A673 (cell line): ENCODE measurements around the gene ACE. TPM values are rescaled to one million over a fixed set of nuclear protein-coding genes. Genes with fewer than 3 reads are reported as not detected.

Experiments used
- BruUV-seq: library from RNA; stranded (reverse); fragments of 400-500 nt; replicated peaks from 2 replicates; lab custom pipeline; 2021; lab: Mats Ljungman, UMichigan
- CTCF ChIA-PET: fragments of 300-600 bp; sonication (Branson Sonifier 250); formaldehyde crosslinking; loops from one replicate; lab custom pipeline; 2022; ENCODE audit warnings: antibody characterized with exemption; lab: Charles Lee
- POLR2A ChIA-PET: fragments of 300-600 bp; sonication (Branson Sonifier 250); formaldehyde crosslinking; loops from one replicate; lab custom pipeline; 2022; ENCODE audit warnings: antibody characterized with exemption; ENCODE audit not compliant: low non-redundant PET; lab: Charles Lee
- DNase-seq: peaks from one replicate; pipeline ENCODE4 v3.0.0-alpha.2; 2015; ENCODE audit warnings: low spot score
- H3K27ac ChIP-seq: fragments of 200-600 bp; sonication (generic); 2 replicates; pipeline ENCODE4 v1.5.1; 2016; ENCODE audit warnings: mixed run types, low read depth, mild to moderate bottlenecking, mixed read lengths, antibody characterized with exemption, low read length; ENCODE audit not compliant: poor library complexity, severe bottlenecking
- H3K27me3 ChIP-seq: fragments of 200-600 bp; sonication (generic); replicated peaks from 2 replicates; pipeline ENCODE4 v1.6.1; 2017; ENCODE audit warnings: mixed run types, low read depth, mild to moderate bottlenecking, mixed read lengths, antibody characterized with exemption, low read length; ENCODE audit not compliant: insufficient read depth, poor library complexity
- H3K36me3 ChIP-seq: fragments of 200-600 bp; sonication (generic); 2 replicates; pipeline ENCODE4 v1.6.1; 2016; ENCODE audit warnings: mixed run types, mild to moderate bottlenecking, mixed read lengths, antibody characterized with exemption, low read length; ENCODE audit not compliant: insufficient read depth, poor library complexity, severe bottlenecking
- H3K4me1 ChIP-seq: fragments of 200-600 bp; sonication (generic); 2 replicates; pipeline ENCODE4 v1.6.1; 2017; ENCODE audit warnings: mixed run types, mild to moderate bottlenecking, mixed read lengths, antibody characterized with exemption, low read length; ENCODE audit not compliant: insufficient read depth, poor library complexity, severe bottlenecking
- H3K4me3 ChIP-seq: fragments of 200-600 bp; sonication (generic); 2 replicates; pipeline ENCODE4 v1.5.1; 2016; ENCODE audit warnings: low read depth, mixed run types, mild to moderate bottlenecking, mixed read lengths, low read length; ENCODE audit not compliant: poor library complexity, severe bottlenecking
- H3K9me3 ChIP-seq: fragments of 200-600 bp; sonication (generic); 2 replicates; pipeline ENCODE4 v1.6.1; 2016; ENCODE audit warnings: mixed run types, low read depth, mild to moderate bottlenecking, mixed read lengths, antibody characterized with exemption, low read length; ENCODE audit not compliant: poor library complexity, severe bottlenecking
- EZH2 ChIP-seq: fragments of 200-600 bp; sonication (generic); IDR thresholded peaks from 2 replicates; pipeline ENCODE4 v1.6.1; 2017; ENCODE audit warnings: borderline replicate concordance, low read depth, mild to moderate bottlenecking, mixed read lengths, antibody characterized with exemption, low read length; ENCODE audit not compliant: poor library complexity, severe bottlenecking
- intact Hi-C: fragments of 100-400 bp; cut with micrococcal nuclease; formaldehyde crosslinking; loops from one replicate; pipeline ENCODE4 v1.10.0; 2022; ENCODE audit not compliant: unreplicated experiment
- total RNA-seq: library from RNA; stranded (reverse); gene quantifications from 2 replicates; pipeline ENCODE4 v1.2.3, GENCODE V29; 2021
- TF ChIP-seq, protein P1 (sequence below): fragments of 300-800, 200-600 bp; sonication (generic); conservative IDR thresholded peaks from 2 replicates; pipeline ENCODE4 v1.5.1; 2017; ENCODE audit warnings: low read depth, mild to moderate bottlenecking, antibody characterized with exemption, low read length, moderate library complexity, mixed read lengths

Gene ACE
- total RNA-seq, 1 experiment from 2014 or later: 2.1 TPM

DNA sequence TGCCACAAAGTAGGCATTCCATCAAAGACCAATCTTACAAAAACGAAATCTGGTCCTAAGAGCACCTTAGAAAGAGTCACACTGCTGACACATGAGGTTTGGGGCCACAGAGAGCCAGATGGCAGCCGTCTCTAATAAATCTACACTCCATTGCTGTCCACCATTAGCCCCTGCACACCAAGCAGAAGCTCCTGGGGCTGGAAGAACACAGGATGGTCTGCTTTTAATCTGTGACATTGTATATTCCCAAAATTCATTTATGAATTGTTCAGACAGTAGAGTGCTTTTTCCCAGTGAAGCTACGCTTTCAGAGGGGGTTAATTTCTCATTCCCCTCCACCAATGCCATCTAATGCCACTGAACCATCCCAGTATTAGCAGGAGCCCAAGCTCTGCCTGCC lies 32.4 kb upstream of the ACE start:
- TF ChIP-seq, protein P1, sequence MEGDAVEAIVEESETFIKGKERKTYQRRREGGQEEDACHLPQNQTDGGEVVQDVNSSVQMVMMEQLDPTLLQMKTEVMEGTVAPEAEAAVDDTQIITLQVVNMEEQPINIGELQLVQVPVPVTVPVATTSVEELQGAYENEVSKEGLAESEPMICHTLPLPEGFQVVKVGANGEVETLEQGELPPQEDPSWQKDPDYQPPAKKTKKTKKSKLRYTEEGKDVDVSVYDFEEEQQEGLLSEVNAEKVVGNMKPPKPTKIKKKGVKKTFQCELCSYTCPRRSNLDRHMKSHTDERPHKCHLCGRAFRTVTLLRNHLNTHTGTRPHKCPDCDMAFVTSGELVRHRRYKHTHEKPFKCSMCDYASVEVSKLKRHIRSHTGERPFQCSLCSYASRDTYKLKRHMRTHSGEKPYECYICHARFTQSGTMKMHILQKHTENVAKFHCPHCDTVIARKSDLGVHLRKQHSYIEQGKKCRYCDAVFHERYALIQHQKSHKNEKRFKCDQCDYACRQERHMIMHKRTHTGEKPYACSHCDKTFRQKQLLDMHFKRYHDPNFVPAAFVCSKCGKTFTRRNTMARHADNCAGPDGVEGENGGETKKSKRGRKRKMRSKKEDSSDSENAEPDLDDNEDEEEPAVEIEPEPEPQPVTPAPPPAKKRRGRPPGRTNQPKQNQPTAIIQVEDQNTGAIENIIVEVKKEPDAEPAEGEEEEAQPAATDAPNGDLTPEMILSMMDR: no peak
- TF ChIP-seq EZH2: no peak
- ChIA-PET CTCF (interaction anchor here (1.7 kb wide), 1 partner anchor 34 kb away, joined by 3 read pairs; no protein-coding TSS in a partner anchor), POLR2A (no interaction called here)
- Histone ChIP-seq H3K9me3 (no peaks in the 10 kb centered on the region), H3K36me3 (no peaks in the 10 kb centered on the region), H3K4me3 (no peak overlapping the region), H3K27me3 (no peaks in the 10 kb centered on the region), H3K4me1 (peaks cover 17% of the 10 kb centered on the region), H3K27ac (no peak overlapping the region)
- TSS peak; percentile 45 for BruUV-seq
- no peak for DNase-seq
- intact Hi-C loops: no loop called here

DNA sequence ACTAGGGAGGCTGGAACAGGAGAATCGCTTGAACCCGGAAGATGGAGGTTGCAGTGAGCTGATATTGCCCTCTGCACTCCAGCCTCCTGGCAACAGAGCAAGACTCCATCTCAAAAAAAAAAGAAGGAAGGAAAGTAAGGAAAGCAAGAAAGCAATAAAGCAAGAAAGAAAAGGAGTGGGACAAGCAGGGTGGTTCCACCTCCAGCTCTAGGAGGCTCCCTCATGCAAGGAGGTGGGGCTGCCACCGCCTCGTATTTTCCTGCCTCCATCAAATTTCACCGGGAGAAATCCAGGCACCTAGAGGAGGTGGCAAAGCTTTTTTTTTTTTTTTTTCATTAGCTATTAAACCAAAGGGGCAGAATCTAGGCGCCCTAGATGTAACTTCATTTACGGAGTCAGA lies 31.8 kb upstream of the ACE start:
- POLR2A ChIA-PET: no interaction called here
- intact Hi-C loops: no loop called here
- CTCF ChIA-PET: interaction anchor here (1.7 kb wide), 1 partner anchor 33 kb away, joined by 3 read pairs; no protein-coding TSS in a partner anchor
- TF ChIP-seq, protein P1: no peak
- TF ChIP-seq EZH2: no peak
- BruUV-seq: no TSS peak
- Histone ChIP-seq H3K27me3 (no peaks in the 10 kb centered on the region), H3K4me1 (peaks cover 17% of the 10 kb centered on the region), H3K27ac (no peak overlapping the region), H3K4me3 (no peak overlapping the region), H3K9me3 (no peaks in the 10 kb centered on the region), H3K36me3 (no peaks in the 10 kb centered on the region)
- no peak for DNase-seq

DNA sequence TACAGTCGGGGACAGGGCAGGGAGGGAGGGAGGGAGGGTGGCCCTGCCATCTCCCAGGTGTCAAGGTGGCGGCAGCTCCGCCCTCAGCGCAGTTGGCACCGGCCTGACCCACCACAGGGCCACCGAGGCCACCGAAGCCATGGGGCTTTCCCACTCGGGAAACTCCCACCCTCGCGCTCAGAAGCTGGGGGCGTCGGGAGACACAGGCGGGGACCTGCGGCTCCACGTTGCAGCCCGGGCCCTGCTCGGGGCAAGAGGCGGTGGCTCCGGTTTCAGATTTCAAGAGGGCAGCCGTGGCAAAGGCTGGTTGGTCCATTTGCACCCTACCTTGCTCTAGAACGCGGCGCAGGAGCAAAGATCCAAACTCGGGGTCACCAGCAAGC lies 31.3 kb upstream of the ACE start:
- BruUV-seq: no TSS peak
- H3K27me3 ChIP-seq: no peaks in the 10 kb centered on the region
- no peaks in the 10 kb centered on the region for H3K36me3 ChIP-seq
- H3K4me1 ChIP-seq: peaks cover 17% of the 10 kb centered on the region
- no peaks in the 10 kb centered on the region for H3K9me3 ChIP-seq
- POLR2A ChIA-PET: no interaction called here
- DNase-seq: no peak
- TF ChIP-seq, protein P1: no peak
- no peak for TF ChIP-seq EZH2
- intact Hi-C loops: no loop called here
- CTCF ChIA-PET: no interaction called here
- H3K27ac ChIP-seq: no peak overlapping the region
- peak overlapping the region; percentile 49 for H3K4me3 ChIP-seq
